Measurements from ENCODE around the gene LRRC23.

The LRRC23 gene

DNA sequence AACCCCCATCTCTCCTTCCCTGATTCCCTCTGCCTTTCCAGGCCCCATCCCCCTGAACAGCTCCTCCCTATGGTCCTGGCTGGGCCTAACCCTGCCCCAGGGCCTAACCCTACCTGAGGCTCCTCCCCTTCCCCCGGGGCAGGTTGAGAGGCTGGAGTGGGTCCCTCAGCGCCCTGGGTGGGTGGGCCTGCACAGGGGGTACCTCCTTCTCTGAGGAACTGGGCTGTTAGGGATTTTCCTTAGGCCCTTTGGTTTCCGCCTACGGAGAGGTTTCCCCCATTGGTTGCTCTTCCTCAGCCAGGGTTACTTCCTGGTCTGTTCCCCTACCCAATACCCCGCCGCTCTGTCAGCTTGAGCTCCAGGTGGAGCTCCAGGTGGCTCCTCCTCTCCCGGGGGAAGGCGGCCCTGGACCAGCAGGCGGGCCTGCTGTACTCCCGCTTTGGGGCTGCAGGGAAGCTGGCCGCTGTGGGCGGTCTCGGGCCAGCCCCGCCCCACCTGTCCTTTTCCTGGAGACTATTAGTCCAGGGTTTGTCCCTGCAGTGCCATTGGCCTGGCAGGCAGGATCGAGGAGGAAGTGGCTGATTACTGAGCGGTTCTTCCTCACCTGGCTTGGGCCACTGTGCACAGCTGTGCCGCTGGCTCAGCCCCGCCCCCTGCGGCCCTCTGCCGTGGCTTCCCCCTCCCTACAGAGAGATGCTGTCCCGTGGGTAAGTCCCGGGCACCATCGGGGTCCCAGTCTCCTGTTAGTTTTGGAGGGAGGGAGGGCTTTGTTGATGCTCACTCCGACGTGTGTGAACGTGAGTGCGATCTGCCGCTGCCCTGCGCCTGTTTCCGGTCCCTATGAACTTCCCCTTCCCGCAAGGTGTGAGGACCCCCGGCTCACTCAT lies 41.7 kb downstream of the LRRC23 start:
- no peak for DNase-seq (ENCODE audit: low spot score)

DNA sequence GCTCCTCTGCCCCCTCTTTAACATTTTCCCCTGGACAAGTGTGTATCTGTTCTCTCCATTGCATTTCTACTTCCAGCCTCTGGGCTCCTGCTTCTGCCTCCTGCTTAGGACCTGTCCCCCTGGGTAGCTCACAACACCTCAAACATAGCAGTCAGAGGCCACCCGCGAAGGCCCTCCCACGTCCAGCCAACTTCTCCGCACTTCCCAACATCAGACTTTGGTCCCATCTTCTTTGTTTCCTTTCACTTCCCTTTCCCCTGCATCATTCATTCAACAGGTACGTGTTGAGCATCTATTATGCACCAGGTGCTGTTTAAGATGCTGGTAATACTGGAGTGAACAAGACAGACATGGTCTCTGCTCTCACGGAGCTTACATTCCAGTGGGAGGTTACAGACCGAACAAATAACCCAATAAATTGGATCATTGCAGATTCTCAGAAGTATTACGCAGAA lies 42.3 kb downstream of the LRRC23 start:
- DNase-seq (ENCODE audit: low spot score) = no peak

DNA sequence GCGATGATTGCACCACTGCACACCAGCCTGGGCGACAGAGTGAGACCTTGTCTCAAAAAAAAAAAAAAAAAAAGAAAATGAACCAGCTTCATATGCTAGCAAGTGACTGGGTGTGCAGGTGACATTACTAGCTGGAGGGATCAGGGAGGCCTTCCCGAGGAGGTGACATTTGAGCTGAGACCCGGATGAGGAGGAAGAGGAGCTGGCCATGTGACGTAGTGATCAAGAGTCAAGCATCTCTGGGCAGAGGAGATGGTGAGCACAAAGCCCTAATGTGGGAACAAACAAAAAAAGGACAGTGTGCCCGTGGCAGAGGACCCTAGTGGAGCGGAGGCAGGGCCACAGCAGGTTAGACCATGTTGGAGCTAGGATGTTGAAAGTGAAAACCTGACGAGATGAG lies 43.0 kb downstream of the LRRC23 start:
- no peak for DNase-seq (ENCODE audit: low spot score)

DNA sequence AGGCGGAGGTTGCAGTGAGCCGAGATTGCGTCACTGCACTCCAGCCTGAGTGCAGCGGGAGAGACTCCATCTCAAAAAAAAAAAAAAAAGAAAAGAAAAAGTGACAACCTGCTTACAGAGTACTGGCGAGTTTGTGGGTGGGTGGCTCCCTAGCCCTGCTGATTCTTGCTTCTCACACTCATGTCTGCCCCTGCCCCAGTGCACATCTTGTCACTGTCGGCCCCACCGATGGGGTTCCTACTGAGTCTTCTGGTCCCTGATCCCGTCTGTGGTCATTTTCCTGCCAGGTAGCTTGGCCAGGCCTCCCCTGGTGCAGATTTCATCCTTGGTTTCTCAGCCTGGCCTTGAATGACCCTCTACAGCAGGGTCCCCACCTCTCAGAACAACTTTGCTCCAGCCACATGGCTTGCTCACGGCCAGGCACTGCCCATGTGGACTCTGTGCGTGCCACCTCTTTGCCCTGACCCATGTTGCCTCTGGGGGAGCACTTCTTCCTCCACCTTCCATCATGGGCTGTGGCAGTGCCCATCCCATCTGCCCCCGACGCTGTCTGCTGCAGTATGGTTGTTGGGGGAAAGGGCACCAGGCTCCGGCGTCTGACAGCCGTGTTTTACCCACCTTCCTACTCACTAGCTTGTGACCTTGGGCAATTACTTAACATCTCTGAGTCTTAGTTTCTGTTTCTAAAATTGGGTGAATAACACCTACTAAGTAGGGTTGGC lies 44.4 kb downstream of the LRRC23 start:
- DNase-seq (ENCODE audit: low spot score) = no peak

DNA sequence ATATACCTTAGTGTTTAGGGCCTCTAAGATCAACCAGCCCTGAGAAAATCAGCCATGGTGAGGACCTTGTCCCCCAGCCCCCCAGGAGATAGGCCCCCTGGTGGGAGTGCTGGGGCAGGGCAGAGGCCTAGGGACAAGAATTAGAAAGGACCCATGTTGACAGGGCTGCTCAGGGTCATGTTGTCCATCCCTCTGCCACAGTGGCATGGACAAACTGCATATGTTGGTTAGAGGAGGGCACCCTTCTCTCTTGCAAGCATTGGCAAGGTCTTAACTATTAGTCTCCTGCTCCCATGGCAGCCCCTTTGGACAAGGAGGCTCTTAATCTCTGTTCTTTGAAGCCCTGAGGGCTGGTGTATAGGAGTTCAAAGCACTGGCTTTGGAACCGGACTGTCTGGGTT lies 45.8 kb downstream of the LRRC23 start:
- DNase-seq (ENCODE audit: low spot score) = no peak

DNA sequence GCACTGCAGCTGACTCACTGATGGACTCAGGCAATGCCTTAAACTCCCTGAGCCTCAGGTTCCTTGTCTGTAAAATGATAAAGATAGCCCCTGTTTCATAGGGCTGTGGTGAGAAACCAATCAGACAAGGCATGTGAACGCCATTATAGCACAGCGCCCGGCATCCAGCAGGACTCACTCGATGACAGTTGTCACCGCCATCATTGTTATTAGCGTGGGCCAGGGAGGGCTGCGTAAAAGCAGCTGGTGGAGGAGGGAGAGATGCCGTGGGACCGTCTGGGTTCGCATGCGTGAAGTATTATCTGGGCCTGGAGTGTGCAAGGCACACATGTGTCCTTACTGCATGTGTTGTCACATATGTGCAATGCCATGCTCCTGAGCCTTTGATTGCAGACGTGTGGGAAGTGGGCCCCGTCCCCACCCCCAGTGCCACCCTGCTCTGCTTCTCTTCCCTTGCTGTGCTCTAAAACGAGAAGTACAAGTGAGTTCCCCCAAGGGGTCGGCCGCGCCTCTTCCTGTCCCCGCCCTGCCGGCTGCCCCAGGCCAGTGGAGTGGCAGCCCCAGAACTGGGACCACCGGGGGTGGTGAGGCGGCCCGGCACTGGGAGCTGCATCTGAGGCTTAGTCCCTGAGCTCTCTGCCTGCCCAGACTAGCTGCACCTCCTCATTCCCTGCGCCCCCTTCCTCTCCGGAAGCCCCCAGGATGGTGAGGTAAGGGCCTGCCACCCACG lies 46.4 kb downstream of the LRRC23 start, which contains the start of gene PTPN6:
TSS of gene PTPN6 (plus strand) at position 546 of the 730 bp plus-strand sequence. CDS start at position 703, 157 bp downstream.
- DNase-seq (ENCODE audit: low spot score) = no peak

DNA sequence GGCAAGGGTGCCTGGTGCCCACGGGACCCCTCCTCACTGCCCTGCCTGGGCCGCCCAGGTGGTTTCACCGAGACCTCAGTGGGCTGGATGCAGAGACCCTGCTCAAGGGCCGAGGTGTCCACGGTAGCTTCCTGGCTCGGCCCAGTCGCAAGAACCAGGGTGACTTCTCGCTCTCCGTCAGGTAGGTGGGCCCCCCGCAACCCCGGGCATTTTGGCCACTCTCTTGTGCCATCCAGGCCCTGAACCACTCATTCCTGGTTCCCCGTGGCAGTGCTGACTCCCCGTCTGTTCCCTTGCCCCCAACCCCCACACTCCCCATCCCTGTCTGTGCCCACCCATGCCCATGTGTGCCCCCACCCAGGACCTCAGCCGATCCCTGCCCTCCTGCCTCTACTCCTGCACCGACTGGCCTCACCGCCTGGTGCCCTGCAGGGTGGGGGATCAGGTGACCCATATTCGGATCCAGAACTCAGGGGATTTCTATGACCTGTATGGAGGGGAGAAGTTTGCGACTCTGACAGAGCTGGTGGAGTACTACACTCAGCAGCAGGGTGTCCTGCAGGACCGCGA lies 47.0 kb downstream of the LRRC23 start:
- no peak for DNase-seq (ENCODE audit: low spot score)

DNA sequence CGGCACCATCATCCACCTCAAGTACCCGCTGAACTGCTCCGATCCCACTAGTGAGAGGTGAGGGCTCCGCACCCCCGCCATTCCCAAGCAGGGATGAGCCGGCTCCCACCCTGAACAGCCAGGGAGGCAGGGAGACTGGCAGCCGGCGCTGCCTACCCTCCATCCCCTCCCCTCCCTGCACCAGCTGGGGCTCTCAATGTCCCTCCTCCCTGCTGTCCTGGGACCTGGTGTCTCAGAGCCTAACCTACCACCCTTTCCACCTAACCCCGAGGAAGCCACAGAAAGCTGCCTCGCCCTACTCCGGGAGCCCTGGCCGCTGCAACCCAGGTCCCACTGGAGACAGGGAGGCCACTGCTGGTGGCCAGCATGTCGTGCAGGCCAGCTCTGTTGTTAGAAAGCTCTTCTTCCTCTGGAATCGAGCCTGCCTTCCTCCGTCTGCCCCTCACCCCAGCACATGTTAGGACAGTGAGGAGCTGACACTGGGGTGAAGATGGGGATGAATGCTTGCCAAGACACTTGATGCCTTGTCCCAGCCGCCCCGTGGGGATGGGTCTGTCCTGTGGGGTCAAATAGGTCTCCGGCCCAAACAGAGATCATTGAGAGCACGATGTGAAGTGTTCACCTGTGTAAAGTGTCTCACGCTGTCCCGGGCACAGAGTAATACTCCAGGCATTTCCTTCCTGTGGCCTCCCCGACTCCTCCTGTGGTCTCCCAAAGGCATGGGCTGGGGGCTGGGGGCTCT lies 47.7 kb downstream of the LRRC23 start:
- DNase-seq (ENCODE audit: low spot score) = no peak

DNA sequence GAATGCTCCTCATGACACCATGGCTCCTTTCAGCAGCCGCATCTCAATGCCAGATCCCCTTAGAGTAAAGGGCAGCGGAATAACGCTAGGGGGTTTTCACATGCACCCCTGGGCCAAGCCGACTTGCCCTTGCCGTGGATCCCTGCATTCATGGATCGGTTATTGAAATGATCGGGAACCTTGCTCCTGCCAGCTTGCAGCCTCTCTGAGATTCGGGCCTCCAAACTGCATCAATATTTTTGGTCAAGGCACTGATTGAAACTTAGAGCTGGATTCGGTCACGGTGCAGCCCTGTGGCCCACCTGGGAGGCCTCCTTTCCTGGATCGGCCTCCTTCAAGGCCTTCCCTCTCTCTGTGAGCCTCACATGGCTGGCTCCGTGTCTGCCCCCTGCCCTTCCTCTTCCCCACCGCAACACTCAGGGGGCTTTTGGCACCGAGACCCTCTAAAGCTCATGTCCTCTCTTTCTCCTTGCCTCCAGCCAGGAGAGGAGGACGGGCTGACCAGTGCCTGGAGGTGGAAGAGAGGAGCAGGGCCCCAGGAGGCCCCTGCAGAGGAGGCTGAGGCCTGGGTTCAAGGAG lies 48.3 kb downstream of the LRRC23 start:
- DNase-seq (ENCODE audit: low spot score) = no peak

DNA sequence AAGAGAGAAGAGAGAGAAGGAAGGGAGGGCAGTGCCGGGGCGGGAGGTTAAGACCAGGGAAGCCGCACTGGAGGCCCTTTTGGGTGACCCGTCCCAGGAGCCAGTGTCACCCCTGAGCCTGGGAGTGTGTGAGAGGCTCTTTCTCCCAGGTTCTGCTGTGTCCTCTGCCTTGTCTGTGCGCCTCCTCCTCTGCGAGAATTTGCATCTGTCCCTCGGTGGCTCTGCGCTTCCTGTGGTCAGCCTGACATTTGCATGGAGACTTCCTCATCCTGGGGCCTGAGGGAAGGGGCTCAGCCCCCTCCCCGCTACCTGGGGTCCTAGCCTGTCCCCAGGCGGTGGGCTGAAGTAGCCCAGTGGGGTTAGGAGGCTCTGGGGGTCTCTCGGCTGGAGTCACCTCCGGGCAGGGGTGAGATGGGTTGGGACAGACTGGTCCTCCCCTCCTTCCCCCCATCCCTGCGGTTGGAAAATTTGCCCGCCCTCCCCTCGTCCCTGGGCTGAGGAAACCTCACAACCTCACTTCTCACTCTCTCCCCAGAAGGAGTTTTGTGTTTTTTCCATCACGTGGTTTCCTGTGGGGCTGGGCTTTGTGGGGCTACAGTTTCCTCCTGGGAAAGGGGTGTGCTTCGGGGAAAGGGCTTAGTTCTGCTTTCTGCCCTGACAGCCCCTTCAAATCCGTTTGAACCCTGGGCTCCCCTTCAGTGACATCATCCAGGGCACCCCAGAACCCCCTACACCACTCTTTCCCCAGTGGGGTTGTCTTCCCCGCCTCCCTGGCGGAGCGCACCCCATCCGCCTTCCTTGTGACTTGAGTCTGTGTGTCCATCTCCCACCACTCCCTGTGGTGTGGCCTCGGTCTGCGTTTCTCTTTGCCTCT lies 49.1 kb downstream of the LRRC23 start:
- no peak for DNase-seq (ENCODE audit: low spot score)

DNA sequence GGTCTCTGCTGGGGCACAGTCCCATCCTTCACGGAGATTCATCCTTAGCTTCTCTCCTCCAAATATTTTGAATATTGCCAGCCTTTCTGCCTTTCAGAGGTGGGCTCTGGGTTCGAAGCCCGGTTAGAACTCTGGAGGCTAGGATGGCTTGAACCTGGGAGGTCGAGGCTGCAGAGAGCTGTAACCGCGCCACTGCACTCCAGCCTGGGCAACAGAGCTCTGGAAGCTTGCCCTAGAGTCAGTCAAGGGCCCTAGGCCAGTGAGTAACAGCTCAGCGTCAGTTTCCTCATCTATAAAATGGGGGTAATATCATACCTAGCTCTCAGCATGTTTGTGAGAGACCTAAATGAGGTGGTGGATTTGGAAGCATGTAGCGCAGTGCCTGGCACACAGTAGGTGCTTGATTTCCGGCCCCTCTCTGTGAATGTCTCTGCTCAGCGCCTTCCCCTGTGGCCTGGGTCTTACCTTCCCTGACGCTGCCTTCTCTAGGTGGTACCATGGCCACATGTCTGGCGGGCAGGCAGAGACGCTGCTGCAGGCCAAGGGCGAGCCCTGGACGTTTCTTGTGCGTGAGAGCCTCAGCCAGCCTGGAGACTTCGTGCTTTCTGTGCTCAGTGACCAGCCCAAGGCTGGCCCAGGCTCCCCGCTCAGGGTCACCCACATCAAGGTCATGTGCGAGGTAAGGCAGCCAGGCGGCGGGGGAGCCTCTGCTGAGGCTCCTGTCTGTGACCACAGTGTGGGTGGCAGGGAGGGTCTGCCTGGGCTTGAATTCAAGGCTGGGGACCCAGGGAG lies 49.9 kb downstream of the LRRC23 start:
- DNase-seq (ENCODE audit: low spot score) = no peak

DNA sequence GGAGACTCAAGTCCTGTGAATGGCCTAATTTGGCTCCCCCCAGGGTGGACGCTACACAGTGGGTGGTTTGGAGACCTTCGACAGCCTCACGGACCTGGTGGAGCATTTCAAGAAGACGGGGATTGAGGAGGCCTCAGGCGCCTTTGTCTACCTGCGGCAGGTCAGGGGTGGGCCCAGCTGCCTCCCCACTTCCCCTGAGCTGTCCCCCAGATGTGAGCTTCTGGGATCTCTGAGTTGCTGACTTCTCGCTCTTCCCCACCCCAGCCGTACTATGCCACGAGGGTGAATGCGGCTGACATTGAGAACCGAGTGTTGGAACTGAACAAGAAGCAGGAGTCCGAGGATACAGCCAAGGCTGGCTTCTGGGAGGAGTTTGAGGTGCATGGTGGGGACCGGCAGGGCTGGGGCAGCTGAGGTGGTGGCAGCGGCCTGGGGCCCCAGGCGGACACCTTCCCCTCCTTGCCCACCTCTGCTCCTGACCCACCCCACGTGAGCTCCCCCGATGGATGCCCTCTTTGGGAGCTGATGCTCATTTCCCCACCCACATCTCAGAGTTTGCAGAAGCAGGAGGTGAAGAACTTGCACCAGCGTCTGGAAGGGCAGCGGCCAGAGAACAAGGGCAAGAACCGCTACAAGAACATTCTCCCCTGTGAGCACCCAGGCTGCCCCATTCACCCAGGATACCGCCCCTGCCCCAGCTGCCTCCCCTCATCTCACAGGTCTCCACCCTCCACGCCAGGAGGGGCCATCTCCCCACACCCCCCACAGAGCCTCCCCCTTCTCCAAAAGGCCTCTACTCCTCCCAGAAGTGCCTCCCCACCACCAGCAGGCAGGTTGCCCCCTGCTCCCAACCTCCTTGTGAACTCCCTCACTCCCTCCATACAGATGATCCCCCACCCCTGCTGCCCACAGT lies 50.7 kb downstream of the LRRC23 start:
- no peak for DNase-seq (ENCODE audit: low spot score)

DNA sequence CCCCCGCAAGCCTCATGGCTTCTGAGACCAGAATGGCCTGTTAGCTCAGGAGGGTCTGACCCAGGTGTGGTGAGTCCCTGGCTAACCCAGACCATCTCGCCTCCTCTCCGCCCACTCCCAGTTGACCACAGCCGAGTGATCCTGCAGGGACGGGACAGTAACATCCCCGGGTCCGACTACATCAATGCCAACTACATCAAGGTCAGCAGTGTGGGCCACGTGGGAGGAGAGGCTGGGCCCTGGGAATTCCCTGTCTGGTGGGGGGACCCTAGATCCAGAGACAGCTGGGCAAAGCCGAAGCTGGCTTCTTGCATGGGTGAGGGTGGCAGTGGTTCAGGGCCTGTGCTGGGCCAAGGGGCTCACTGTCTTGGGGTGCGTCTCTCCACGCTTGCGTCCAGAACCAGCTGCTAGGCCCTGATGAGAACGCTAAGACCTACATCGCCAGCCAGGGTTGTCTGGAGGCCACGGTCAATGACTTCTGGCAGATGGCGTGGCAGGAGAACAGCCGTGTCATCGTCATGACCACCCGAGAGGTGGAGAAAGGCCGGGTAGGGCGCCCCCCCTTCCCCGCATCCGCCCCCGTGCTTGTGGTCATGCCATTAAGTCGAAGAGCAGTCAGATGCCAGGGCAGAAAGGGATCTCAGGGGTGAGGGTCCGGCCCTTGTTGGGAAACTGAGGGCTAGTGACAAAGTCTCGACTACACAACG lies 51.6 kb downstream of the LRRC23 start:
- DNase-seq (ENCODE audit: low spot score) = no peak

DNA sequence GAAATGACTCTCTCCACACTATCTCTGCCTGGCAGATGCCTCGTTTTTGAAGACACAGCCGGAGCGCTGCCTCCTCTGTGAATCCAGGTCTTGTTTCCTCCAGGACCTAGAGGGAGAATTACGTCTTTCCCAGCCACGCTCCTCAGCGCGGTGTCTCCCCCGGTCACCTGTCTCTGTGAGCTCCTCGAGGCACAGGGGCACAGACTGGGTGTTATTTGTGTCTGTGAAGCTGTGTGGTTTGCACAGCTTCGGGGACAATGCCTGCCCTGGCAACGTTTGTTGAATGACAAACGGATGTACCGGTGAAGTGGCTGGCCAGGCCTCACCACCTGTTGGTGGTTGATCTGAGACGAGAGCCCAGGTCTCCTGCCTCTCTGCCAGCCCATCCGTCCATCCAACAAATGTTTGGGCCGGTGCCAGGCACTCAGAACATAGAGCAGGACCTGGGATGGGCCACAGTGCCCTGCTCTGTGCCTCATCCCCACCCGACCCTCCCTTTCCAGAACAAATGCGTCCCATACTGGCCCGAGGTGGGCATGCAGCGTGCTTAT lies 52.6 kb downstream of the LRRC23 start:
- DNase-seq (ENCODE audit: low spot score) = no peak

DNA sequence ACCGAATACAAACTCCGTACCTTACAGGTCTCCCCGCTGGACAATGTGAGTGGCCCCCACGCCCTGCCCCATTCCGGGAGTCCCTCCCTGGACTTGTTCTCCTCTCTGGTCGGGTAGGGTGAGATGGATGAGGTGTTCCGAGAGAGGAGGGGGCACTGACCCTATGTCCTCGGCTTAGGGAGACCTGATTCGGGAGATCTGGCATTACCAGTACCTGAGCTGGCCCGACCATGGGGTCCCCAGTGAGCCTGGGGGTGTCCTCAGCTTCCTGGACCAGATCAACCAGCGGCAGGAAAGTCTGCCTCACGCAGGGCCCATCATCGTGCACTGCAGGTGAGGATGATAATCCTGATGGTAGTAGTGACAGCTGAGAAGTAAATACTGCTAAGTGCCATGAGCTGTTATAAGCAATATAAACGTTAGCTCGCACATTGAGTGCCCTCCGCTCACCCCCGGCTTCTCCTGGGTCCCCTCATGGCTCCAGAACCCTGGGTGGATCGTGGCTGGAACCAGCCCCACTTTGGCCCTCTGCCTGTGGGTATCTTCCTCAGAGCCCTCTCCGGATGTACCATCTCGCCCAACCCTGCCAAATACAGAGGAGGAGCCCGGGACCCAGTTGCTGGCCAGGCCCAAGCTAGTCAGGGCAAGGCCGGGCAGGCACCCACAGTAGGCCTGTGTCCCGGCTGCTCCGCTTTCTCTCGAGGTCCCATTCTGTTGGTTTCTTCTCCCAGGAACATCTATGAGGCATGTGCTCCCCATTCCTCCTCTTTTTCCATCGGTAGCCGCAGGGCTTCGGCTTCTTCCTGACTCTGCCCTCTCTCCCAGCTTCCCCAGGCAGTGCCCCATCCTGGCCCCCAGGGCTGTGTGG lies 53.4 kb downstream of the LRRC23 start:
- DNase-seq (ENCODE audit: low spot score) = no peak

DNA sequence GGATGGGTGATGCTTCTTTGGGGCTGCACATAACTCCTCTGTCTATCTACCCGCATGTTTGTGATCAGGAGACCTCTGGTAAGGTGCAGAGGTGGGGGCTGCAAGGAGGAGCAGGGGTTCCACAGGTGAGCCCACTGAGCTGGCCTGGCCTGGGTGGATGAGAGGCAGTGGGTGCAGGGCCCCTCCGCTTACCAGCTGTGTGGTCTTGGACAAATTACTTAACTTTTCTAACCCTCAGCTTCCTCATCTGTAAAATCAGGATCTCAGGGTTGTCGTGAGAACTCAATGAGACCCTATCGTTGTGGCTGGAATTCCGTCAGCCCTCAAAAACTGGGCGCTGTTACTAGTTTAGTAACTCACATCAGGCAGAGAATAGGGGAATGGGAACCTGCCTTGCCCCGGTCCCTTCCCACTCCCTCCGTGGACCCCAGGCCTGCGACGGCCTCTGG lies 54.0 kb downstream of the LRRC23 start:
- DNase-seq (ENCODE audit: low spot score) = no peak
